NCI-H2107 treated with DMSO at 0.1 percent for 48 hours (cell line): ENCODE results near the gene GRM2.

Experiments
- DNase-seq: peaks from one replicate; lab custom pipeline; 2025; ENCODE audit not compliant: unreplicated experiment; lab: John Stamatoyannopoulos, UW

The GRM2 gene

DNA sequence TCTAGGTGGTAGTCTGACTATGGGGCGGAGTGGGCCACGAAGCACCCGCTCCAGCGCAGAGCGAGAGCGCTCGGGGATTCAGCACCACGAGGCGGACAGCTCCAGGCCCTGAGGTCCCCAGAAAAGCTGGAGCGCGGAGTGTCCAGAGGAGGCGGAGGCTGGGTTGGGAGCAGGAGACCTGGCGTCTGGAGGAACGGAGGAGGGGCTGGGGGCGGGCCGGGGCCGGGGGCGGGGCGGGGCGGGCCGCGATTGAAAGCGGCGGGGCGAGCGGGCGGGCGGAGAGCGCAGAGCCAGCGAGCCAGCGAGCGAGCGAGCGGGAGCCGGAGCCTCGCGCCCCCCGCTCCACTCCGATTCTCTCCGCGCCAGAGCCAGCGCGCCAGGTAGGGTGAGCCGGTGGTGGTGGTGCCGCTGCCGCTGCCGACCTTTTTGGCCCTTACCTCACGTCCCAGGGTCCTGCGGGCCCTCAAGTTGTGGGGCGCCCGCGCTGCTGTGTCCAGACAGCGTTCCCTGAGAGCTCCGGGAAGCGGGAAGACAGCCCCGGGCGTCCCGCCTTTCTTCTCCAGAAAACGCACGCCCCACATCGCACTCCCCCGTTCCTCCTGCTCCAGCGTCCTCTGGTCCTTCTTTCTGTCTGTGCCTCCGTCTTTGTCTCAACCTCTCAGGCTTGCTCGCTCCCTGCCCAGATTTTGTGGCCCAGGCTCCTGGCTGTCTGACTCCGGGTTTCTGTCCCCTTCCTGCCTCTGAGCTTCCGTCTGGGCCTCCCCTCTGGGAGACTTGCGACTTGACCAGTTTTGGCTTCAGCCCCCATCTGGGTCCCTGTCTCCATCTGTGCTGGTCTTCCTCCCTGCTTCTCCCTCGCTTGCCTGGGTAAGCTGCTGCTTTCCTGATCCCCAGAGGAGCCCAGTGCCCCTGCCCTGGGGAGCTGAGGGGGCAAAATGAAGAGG is at the start of gene GRM2:
Gene GRM2, plus strand, starts transcription at position 281 of the 944 bp plus-strand sequence. CDS start 1,916 bp downstream, outside the sequence.
- DNase-seq: peak; percentile 12

DNA sequence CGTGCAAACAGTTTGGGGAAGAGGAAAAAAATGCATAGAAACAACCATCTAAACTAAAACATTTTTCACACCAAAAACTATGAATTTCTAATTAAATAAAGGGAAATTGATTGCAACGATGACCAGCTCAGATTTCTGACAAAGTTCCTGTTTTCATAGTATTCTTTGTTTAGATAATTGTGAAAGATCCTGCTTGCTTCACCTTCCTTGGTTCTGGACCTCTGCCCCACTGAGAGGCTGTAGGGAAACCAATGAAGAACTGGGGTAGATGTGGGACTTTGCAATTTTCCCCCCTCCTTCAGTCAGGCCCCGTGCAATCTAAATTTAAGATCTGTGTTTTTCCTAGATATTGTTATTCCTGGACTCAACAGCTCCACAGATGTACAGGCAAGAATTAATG is 49.6 kb upstream of the GRM2 start:
- DNase-seq: no peak

- DNase-seq: no peak
Observed at GRCh38 chr3:51659942-51660341, 46.9 kb upstream of the GRM2 start.

DNA sequence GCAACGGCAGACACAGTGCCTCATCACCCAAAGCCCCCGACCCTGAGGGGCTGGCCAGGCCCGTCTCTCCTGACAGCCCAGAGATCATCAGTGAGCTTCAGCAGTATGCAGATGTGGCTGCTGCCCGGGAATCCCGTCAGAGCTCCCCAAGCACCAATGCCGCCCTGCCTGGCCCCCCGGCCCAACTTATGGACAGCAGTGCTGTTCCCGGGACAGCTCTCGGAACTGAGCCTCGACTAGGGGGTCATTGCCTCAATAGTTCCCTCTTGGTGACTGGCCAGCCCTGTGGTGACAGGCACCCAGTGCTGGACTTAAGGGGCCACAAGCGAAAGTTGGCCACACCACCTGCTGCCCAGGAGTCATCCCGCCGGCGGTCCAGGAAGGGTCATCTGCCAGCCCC is 44.4 kb upstream of the GRM2 start:
- no peak for DNase-seq

GRCh38 chr3:51668756-51669155 is 38.1 kb upstream of the GRM2 start:
- DNase-seq: no peak

GRCh38 chr3:51669241-51670052 is 37.4 kb upstream of the GRM2 start:
- no peak for DNase-seq

DNA sequence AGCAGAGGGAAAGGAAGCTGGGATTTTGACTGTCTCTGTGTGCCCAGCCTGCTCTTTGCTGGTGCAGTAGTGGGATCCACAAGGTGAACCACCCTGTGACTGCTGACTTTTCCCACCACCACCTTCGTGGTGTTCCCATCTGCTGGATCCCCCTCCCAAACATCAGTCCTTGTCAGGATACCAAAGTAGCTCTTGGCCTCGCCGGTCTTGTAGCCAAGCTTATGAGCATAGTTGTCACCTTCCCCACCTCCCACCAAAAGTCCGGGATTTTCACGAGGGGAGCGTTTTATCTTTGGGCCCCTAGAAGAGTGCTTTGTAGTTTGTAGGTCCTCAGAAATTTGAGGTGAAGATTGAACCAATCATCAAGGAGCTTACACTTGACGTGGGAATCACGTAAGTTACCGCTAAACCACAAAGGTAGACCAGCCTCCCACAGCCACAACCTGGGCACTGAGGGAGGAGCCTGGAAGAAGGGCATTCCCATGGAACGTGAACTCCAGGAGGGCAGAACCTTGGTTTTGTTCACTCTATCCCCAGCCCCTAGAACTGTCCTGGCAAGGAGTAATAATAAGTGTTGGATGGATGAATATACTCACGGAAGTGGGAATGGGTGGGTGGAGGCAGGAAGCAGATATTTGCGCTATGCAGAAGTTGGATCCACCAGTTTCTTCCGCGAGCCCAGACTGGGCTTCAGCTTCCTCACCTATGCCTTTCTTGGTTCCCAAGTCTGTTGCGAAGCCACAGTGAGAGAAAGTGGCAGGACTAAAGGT is 36.6 kb upstream of the GRM2 start:
- no peak for DNase-seq

GRCh38 chr3:51670823-51671733 is 35.8 kb upstream of the GRM2 start, which contains the start of gene TEX264:
Gene TEX264 (plus strand): TSS chr3:51671252. CDS start chr3:51674305, 3,053 bp downstream.
- peak; percentile 43 for DNase-seq

DNA sequence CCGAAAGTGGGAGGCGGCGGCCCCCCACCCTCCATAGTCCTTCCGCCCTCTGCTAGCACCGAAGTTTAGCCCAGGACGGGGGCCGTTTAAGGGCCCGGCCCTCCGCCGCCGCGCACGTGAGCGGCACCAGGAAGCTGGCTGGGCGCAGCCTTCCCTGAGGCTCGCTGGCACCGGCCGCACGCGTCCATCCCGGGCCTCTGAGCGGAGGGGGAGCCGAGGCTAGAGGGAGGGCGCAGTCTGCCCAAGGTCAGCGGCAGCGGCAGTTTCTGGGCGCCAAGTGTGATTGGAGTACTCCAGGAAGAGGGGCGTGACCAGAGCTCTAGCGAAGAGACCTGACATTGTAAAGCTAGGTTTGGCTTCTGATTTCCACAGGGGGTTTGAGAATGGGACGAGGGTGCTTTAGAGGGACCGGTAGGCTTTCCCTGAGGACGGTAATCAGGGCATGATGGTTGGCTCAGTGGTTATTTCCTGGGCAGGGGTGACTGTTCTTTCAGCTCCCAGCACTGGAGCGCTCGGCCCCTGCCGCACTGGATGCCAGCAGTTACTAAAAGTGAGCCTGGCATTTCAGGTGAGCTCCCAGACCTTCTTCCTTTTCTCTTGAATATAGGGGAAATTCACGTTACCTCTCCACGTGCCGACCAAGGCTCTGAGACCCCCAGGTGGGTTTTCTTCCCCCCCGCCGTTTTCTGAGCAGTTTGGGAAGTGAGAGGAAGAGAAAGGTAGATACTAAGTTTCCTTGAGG is 35.0 kb upstream of the GRM2 start:
- peak; percentile 15 for DNase-seq

GRCh38 chr3:51673181-51673801 is 33.6 kb upstream of the GRM2 start:
- no peak for DNase-seq

DNA sequence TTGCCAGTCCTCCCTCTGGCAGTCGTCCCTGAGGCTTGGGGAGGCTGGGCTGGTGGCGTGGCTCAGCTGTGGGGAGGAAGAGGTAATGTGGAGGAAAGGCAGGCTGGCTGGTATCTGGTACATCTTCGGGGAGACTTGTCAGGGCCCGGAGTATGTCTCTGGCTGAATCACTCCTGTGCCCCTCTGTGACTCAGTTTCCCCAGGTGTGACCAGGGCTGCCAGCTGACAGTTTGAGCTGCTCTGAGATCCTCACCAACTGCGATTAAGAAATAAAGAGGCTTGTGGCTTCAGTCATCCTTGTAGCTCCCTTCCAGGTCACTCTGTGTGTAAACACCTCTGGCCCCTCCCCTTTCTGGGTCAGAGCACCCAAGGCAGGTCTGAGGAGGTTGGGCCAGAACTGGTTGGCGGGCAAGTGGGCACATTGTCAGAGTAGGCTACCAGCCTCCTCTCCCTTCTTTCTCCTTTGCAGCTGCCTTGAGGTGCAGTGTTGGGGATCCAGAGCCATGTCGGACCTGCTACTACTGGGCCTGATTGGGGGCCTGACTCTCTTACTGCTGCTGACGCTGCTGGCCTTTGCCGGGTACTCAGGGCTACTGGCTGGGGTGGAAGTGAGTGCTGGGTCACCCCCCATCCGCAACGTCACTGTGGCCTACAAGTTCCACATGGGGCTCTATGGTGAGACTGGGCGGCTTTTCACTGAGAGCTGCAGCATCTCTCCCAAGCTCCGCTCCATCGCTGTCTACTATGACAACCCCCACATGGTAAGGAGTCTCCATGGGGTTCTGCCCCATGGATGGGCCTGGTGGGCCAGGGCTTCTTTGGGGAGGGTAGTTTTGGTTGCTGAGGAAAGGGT is 32.8 kb upstream of the GRM2 start:
- DNase-seq: no peak

- DNase-seq: no peak
Observed at GRCh38 chr3:51675201-51675611, 31.7 kb upstream of the GRM2 start.

DNA sequence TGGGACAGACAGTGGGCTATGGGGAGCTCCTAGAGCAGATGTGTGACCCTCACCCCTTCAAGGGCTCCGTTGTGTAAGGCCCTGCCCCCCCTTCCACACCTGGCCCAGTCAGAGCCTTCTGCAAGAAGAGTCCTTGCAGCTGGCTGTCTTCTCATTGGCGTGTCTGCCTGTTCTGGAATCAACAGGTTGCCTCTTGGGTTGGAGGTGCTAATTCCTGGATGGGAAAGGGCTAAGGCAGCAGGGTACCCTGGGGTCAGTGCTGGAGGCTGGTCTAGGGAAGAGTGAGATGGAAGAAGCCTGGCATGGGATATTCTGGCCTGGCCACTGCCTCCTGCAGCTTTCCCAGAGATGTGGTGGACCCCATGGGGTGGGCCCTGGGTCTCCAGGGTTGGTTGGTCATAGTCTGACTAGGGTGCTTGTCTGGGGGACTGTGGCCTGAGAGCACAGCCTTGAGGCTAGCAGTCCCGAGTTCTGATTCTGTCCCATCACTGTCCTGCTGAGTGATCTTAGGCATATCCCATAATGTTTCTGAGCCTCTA is 30.7 kb upstream of the GRM2 start:
- DNase-seq: no peak

GRCh38 chr3:51677358-51677757 is 29.5 kb upstream of the GRM2 start:
- DNase-seq: no peak

GRCh38 chr3:51678186-51678585 is 28.7 kb upstream of the GRM2 start:
- DNase-seq: no peak

- no peak for DNase-seq
Observed at GRCh38 chr3:51678641-51679040, 28.2 kb upstream of the GRM2 start.

- DNase-seq: no peak
Observed at GRCh38 chr3:51679318-51679717, 27.6 kb upstream of the GRM2 start.

DNA sequence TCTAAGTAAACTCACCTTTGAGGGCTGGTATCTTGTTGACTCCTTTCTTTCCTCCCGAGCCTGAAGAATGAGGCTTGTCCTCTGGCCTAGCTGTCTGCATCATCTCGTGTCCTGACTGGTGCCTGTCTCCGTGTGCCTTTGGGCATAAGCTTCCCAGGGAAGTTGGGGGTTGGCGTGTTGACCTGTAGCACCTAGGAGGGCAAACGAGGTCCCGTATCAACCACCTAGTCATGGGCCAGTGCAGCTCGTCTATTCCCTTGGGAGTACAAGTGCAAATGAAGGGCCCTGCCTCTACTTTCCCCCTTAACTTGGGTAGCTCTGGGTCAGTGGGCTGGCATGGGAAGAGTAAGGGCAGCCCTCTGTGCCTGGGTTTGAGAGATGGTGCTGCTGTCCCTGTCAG is 27.1 kb upstream of the GRM2 start:
- no peak for DNase-seq
